HUES48 (cell line): Measurements from ENCODE around the gene TMEM88.

ENCODE experiments used
- H3K27ac ChIP-seq: one replicate; pipeline ENCODE4 v1.7.0; 2013; ENCODE audit warnings: low read depth, low read length, inconsistent platforms
- H3K27me3 ChIP-seq: 2 replicates; pipeline ENCODE4 v1.6.1; 2013; ENCODE audit warnings: mild to moderate bottlenecking, low read length; ENCODE audit not compliant: control insufficient read depth, insufficient read depth
- H3K36me3 ChIP-seq: 2 replicates; pipeline ENCODE4 v1.6.1; 2013; ENCODE audit warnings: low read length; ENCODE audit not compliant: control insufficient read depth, insufficient read depth
- H3K4me1 ChIP-seq: 2 replicates; pipeline ENCODE4 v1.6.1; 2013; ENCODE audit warnings: mild to moderate bottlenecking, low read length; ENCODE audit not compliant: control insufficient read depth, insufficient read depth
- H3K4me3 ChIP-seq: 2 replicates; pipeline ENCODE4 v1.5.1; 2013; ENCODE audit warnings: mild to moderate bottlenecking, low read depth, low read length
- H3K9ac ChIP-seq: 2 replicates; pipeline ENCODE4 v1.6.1; 2013; ENCODE audit warnings: mild to moderate bottlenecking, low read depth, low read length, moderate library complexity
- H3K9me3 ChIP-seq: 2 replicates; pipeline ENCODE4 v1.6.1; 2013; ENCODE audit warnings: low read length; ENCODE audit not compliant: control insufficient read depth, insufficient read depth

Gene TMEM88

DNA sequence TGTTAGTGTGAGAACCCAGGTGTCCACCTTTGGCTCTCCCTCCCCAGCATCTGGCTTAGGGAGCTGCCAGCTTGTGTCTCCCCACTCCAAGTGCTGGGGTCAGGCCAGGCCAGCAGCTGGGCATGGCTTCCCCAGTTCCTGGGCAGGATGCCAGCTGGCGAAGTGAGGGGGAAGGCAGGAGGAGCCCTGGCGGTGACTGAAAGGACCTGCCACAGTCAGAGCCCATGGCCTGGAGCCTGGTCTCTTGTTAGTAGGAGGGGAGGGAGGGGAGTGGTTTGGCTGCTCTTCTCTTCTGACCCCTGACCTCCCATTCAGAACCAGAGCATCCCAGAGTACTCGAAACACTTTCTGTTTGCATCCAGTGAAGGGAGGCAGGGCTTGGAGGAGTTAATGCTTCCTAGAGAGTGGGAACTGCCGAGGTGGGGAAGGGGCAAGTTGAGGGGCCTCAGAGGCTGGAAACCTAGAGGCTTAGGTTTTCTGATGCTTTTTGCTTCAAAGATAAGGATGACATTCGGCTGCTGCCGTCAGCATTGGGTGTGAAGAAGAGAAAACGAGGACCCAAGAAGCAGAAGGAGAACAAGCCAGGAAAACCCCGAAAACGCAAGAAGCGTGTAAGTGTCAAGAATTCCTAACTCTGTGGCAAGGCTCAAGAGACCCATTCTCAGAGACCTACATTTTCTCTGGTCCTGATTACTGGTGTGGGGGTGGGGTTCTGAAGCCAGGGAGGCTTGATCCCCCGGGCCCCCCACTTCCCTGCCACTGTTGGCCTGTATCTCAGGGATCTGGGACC, 34.5 kb downstream of the TMEM88 start:
- no peak overlapping the region for H3K9ac ChIP-seq
- no peak overlapping the region for H3K4me3 ChIP-seq
- peaks cover 10% of the 10 kb centered on the region for H3K36me3 ChIP-seq
- peaks cover 11% of the 10 kb centered on the region for H3K27me3 ChIP-seq
- no peaks in the 10 kb centered on the region for H3K9me3 ChIP-seq
- H3K27ac ChIP-seq: no peak overlapping the region
- peaks cover 22% of the 10 kb centered on the region for H3K4me1 ChIP-seq

DNA sequence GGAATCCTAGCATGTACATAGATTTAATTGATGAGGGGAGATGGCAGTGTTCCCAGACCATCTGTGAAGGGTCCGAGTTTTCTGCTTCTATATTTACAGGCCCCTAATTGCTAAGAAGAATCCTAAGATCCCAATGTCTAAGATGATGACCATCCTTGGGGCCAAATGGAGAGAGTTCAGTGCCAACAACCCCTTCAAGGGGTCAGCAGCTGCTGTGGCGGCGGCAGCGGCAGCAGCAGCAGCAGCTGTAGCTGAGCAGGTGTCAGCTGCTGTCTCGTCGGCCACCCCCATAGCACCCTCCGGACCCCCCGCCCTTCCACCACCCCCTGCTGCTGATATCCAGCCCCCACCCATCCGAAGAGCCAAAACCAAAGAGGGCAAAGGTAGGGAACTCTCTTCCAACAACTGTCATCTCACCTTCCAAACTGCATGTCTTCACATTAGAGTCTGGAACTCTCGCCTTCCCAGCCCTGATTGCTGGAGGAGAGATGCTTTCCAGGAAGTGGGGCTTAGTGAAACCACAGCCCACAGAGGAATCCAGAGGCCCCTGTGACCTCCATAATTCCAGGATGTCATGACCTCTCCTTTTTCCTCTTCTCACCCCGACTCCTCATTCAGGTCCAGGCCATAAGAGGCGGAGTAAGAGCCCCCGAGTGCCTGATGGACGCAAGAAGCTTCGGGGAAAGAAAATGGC, 38.5 kb downstream of the TMEM88 start:
- Histone ChIP-seq H3K9ac (no peak overlapping the region), H3K27ac (no peak overlapping the region), H3K4me1 (peaks cover 8% of the 10 kb centered on the region), H3K27me3 (no peaks in the 10 kb centered on the region), H3K4me3 (no peak overlapping the region), H3K36me3 (peaks cover 26% of the 10 kb centered on the region), H3K9me3 (no peaks in the 10 kb centered on the region)

DNA sequence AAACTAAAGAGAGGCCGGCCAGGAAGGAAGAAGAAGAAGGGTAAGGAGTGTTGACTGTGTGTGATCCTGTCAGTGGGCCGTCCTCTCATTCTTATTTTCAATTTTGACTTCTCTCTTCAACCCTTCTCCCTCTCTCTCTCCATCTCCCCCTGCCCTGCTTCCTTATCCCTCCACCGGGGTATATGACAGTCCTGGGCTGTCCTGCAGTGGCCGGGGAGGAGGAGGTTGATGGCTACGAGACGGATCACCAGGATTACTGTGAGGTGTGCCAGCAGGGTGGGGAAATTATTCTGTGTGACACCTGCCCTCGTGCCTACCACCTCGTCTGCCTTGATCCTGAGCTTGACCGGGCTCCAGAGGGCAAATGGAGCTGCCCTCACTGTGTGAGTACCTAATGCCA, 39.4 kb downstream of the TMEM88 start:
- Histone ChIP-seq H3K9me3 (no peaks in the 10 kb centered on the region), H3K36me3 (peaks cover 32% of the 10 kb centered on the region), H3K4me3 (no peak overlapping the region), H3K27ac (no peak overlapping the region), H3K9ac (no peak overlapping the region), H3K27me3 (no peaks in the 10 kb centered on the region), H3K4me1 (no peaks in the 10 kb centered on the region)

DNA sequence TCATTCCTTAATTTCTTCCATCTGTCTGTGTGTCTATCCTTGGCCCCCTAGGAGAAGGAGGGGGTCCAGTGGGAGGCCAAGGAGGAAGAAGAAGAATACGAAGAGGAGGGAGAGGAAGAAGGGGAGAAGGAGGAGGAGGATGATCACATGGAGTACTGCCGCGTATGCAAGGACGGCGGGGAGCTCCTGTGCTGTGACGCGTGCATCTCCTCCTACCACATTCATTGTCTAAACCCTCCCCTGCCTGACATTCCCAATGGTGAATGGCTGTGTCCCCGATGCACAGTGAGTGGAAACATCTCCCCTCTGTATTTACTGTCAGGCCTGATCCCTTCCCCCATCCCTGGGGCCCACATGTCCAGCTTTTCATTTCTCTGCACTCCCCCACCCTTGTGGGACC, 40.0 kb downstream of the TMEM88 start:
- Histone ChIP-seq H3K9ac (no peak overlapping the region), H3K36me3 (peaks cover 38% of the 10 kb centered on the region), H3K4me3 (no peak overlapping the region), H3K27ac (no peak overlapping the region), H3K27me3 (no peaks in the 10 kb centered on the region), H3K9me3 (no peaks in the 10 kb centered on the region), H3K4me1 (no peaks in the 10 kb centered on the region)

DNA sequence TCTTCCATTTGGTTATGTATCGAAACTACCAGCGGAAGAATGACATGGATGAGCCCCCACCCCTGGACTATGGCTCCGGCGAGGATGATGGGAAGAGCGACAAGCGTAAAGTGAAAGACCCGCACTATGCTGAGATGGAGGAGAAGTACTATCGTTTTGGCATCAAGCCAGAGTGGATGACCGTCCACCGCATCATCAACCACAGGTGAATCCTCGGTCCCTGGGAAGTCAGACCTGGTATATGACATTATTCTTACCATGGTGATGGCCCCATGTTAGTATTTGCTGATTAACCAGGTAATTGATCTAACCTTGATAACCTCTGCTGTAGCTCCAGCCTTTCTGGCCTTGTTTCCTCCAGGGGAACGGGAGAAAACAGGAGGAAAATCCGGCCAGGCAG, 42.2 kb downstream of the TMEM88 start:
- H3K4me1 ChIP-seq: no peaks in the 10 kb centered on the region
- peaks cover 46% of the 10 kb centered on the region for H3K36me3 ChIP-seq
- no peak overlapping the region for H3K9ac ChIP-seq
- H3K4me3 ChIP-seq: no peak overlapping the region
- no peaks in the 10 kb centered on the region for H3K9me3 ChIP-seq
- H3K27me3 ChIP-seq: no peaks in the 10 kb centered on the region
- no peak overlapping the region for H3K27ac ChIP-seq

DNA sequence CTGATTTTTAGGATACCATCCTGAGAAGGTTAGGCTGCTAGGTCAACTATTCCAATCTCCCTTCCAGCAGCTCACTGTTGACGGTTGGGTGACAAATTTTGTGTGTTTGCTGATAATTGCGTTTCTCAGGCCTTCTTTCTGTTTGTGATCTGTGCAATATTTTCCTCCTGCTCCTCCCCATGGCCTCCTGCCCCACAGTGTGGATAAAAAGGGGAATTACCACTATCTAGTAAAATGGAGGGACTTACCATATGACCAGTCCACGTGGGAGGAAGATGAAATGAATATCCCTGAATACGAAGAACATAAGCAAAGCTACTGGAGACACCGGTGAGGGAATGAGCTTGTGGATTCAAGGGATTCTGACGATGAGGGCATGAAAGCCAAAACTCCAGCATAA, 42.9 kb downstream of the TMEM88 start:
- Histone ChIP-seq H3K27ac (no peak overlapping the region), H3K27me3 (no peaks in the 10 kb centered on the region), H3K9me3 (no peaks in the 10 kb centered on the region), H3K9ac (no peak overlapping the region), H3K4me3 (no peak overlapping the region), H3K36me3 (peaks cover 48% of the 10 kb centered on the region), H3K4me1 (no peaks in the 10 kb centered on the region)

DNA sequence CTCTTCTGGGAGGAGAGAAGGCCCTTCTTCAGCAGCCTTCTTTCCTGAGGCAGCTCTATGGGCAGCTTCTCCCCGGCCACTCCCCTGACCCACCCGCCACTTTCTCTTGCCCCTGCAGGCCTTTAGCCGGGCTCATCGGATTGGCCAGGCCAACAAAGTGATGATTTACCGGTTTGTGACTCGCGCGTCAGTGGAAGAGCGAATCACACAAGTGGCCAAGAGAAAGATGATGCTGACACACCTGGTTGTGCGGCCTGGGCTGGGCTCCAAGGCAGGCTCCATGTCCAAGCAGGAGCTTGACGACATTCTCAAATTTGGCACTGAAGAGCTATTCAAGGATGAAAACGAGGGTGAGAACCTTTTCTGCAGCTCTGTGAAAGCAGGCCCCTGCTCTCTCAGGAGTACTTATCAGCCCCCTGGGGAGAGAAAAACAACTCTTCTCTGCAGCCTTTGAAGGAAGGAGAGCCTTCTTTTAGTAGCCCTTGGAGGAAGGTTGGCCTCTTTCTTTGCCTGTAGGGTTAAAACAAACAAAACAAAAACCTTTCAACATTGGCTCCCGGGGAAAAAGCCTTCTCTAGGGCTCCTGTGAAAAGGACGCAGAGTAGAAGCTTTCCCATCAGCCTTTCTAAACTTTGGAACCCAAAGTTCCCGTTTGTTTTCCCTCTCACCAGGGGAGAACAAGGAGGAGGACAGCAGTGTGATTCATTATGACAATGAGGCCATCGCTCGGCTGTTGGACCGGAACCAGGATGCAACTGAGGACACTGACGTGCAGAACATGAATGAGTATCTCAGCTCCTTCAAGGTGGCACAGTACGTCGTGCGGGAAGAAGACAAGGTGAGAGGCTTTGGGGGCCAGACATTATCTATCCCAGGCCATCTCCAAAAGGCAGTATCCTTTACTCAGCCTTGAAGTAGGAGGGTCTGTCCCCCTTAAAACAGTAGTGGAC, 48.6 kb downstream of the TMEM88 start:
- H3K9ac ChIP-seq: no peak overlapping the region
- no peak overlapping the region for H3K4me3 ChIP-seq
- peaks cover 59% of the 10 kb centered on the region for H3K36me3 ChIP-seq
- H3K27me3 ChIP-seq: no peaks in the 10 kb centered on the region
- H3K9me3 ChIP-seq: no peaks in the 10 kb centered on the region
- peak overlapping the region; percentile 51 for H3K27ac ChIP-seq
- peaks cover 3% of the 10 kb centered on the region; the same call in 1 of the 2 replicates for H3K4me1 ChIP-seq
